HG03060 (cell line): ENCODE data around the gene SEC63.
"Not testable (repeated sequence)": the region's sequence is repeated elsewhere in the genome, so short reads cannot be mapped to it uniquely, and the experiment has no call there.

Source experiments
- ATAC-seq: cut with Tn5 transposase; IDR thresholded peaks from one replicate; pipeline ENCODE4 v1.9.1; 2021; ENCODE audit warnings: low read depth, moderate number of reproducible peaks; ENCODE audit not compliant: unreplicated experiment

The SEC63 gene

GRCh38 chr6:107973594-107973993 is 15.6 kb upstream of the SEC63 start:
- ATAC-seq: no peak

GRCh38 chr6:107972413-107973096 is 14.5 kb upstream of the SEC63 start:
- no peak for ATAC-seq

- no peak for ATAC-seq
Measured at GRCh38 chr6:107971181-107971580, 13.2 kb upstream of the SEC63 start.

- no peak for ATAC-seq
Measured at GRCh38 chr6:107970255-107970654, 12.2 kb upstream of the SEC63 start.

GRCh38 chr6:107968081-107968480 is 10.1 kb upstream of the SEC63 start:
- ATAC-seq: no peak

GRCh38 chr6:107965746-107966145 is 7.7 kb upstream of the SEC63 start:
- no peak for ATAC-seq

- ATAC-seq: no peak
Measured at GRCh38 chr6:107962723-107963122, 4.7 kb upstream of the SEC63 start.

- ATAC-seq: no peak
Measured at GRCh38 chr6:107959392-107959791, 1.4 kb upstream of the SEC63 start.

- ATAC-seq: not testable (repeated sequence)
Measured at GRCh38 chr6:107958689-107959362, 818 bp upstream of the SEC63 start.

GRCh38 chr6:107957308-107957908 is 600 bp downstream of the SEC63 start:
- ATAC-seq: no peak

- ATAC-seq: no peak
Measured at GRCh38 chr6:107956586-107957307, 1.3 kb downstream of the SEC63 start.

- ATAC-seq: no peak
Measured at GRCh38 chr6:107956181-107956580, 1.8 kb downstream of the SEC63 start.

- not testable (repeated sequence) for ATAC-seq
Measured at GRCh38 chr6:107953858-107954414, 4.1 kb downstream of the SEC63 start.

GRCh38 chr6:107943626-107944439 is 14.2 kb downstream of the SEC63 start:
- no peak for ATAC-seq

- no peak for ATAC-seq
Measured at GRCh38 chr6:107942142-107942541, 15.9 kb downstream of the SEC63 start.

GRCh38 chr6:107941627-107942026 is 16.4 kb downstream of the SEC63 start:
- ATAC-seq: no peak

- ATAC-seq: no peak
Measured at GRCh38 chr6:107941199-107941598, 16.8 kb downstream of the SEC63 start.

GRCh38 chr6:107936910-107937292 is 21.1 kb downstream of the SEC63 start:
- ATAC-seq: not testable (repeated sequence)

- ATAC-seq: no peak
Measured at GRCh38 chr6:107936162-107936909, 21.7 kb downstream of the SEC63 start.
